Measurements from ENCODE around the gene VPS37C. TPM values are rescaled to one million over a fixed set of nuclear protein-coding genes. Genes with fewer than 3 reads are reported as not detected.

VPS37C gene
- total and polyA plus RNA-seq, 9 of the 15 experiments (the other 6 are each of a cell fraction or from before 2014, with no cell fraction given) = 0.62 to 29.8 (median 11.5) TPM

GRCh38 chr11:61129639-61130523 lies 31.3 kb downstream of the VPS37C start (continued):
- peak; percentile 79; the same call in 1 of the 2 replicates for TF ChIP-seq ZNF592 (IDR thresholded peaks at IDR 0.05)
- TF ChIP-seq NFIC (IDR thresholded peaks at IDR 0.05) = peak; percentile 6; the same call in 1 of the 2 replicates
- TF ChIP-seq SP1 (CRISPR knock-in tag; IDR thresholded peaks at IDR 0.05) = peak; percentile 73
- peak; percentile 86 for TF ChIP-seq ETV5 (CRISPR knock-in tag; IDR thresholded peaks at IDR 0.05; ENCODE audit: low read depth)
- TF ChIP-seq ZNF174 (CRISPR knock-in tag; IDR thresholded peaks at IDR 0.05) = no peak
- TF ChIP-seq CTBP1 (IDR thresholded peaks at IDR 0.05; ENCODE audit: borderline replicate concordance) = peak; percentile 93
- peak in 1 of 2 experiments; percentile 98; a peak in 2 of 4 replicates for TF ChIP-seq MLLT1 (IDR thresholded peaks at IDR 0.05)
- no peak for TF ChIP-seq ZNF140 (CRISPR knock-in tag; IDR thresholded peaks at IDR 0.05)
- TF ChIP-seq SPI1 (IDR thresholded peaks at IDR 0.05; ENCODE audit: borderline replicate concordance, low read depth, low read length) = peak; percentile 89
- peak; percentile 99 for TF ChIP-seq SMC3 (conservative IDR thresholded peaks at IDR 0.05; ENCODE audit: insufficient read depth, low read depth, low read length)
- TF ChIP-seq ZNF395 (CRISPR knock-in tag; IDR thresholded peaks at IDR 0.05) = no peak
- peak; percentile 97 for TF ChIP-seq XRCC5 (IDR thresholded peaks at IDR 0.05; ENCODE audit: low read depth, low read length)
- TF ChIP-seq HNRNPLL (IDR thresholded peaks at IDR 0.05; ENCODE audit: low read depth, low read length, poor library complexity, severe bottlenecking) = no peak
- peak; percentile 26; the same call in 1 of the 2 replicates for TF ChIP-seq CBFB (CRISPR knock-in tag; IDR thresholded peaks at IDR 0.05)
- TF ChIP-seq AFF1 (IDR thresholded peaks at IDR 0.05; ENCODE audit: low read depth in 1 of 2, partially characterized antibody in 2 of 2) = peak in 1 of 2 experiments; percentile 47
